Eye (tissue), 1 donor: Measurements from ENCODE around the gene PGS1.

Experiments
- DNase-seq: peaks from one replicate; pipeline ENCODE4 v3.0.0-alpha.2; 2015

PGS1 gene

DNA sequence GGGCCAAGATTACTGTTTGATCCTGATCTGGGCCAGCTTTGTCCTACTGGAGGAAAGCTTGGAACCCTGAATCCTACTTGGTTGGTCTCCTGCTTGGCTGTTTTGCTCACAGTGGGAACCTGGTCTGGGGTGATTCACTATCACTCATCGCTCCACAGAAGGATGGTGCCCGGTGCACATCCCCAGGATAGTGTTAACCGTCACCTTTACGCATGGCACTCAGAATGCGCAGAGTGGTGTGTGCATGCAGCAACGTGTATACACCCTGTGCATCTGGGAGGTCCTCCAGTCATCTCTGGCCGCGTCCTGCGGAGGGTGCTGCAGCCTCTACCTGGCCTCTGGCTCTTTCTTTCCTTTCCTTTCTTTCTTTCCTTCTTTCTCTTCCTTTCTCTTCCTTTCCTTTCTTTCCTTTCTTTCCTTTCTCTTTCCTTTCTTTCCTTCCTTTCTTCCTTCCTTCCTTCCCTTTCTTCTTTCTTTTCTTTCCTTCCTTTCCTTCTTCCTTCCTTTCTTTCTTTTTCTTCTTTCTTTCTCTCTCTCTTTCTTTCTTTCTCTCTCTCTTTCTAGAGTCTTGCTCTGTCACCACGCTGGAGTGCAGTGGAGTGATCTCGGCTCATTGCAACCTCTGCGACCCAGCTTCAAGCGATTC lies 31.7 kb upstream of the PGS1 start:
- DNase-seq: no peak

GRCh38 chr17:78347453-78347852 lies 31.0 kb upstream of the PGS1 start:
- no peak for DNase-seq

GRCh38 chr17:78348055-78348770 lies 30.2 kb upstream of the PGS1 start:
- DNase-seq: no peak

GRCh38 chr17:78349891-78350642 lies 28.4 kb upstream of the PGS1 start:
- DNase-seq: no peak

- peak; percentile 73 for DNase-seq
Observed at GRCh38 chr17:78351449-78352006, 26.9 kb upstream of the PGS1 start.

DNA sequence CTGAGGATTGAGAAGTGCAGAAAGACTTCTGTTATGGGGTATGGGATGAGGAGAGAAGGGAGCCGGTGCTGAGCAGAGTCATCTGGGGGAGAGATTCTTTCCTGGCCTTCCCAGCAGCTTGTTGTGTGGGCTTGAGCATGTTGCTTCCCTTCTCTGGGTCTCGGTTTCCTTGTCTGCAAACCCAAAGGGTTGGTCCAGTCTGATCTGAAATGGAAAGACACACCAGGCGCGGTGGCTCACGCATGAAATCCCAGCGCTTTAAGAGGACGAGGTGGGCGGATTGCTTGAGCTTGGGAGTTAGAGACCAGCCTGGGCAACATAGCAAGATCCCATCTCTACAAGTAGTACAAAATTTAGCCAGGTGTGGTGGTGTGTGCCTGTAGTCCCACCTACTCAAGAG lies 24.6 kb upstream of the PGS1 start:
- DNase-seq: no peak

- DNase-seq: no peak
Observed at GRCh38 chr17:78355045-78355641, 23.3 kb upstream of the PGS1 start.

DNA sequence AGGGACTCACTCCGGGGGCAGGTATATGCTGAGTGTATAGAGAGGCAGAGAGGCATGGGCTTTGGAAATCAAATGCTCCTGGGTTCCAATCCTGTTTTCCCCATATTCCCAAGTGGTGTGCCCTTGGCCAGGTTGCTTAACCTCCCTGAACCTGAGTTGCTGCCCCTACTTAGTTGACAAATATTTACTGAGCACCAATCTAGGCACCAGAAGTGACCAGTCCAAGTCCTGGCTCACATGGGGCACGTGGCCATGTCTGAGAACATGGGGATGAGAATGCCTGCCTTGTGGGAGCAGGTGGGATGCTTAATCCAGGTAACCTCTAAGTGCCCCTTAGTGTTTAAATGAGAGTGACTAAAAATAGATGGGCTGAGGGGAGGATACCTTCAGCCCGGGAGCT lies 22.7 kb upstream of the PGS1 start:
- no peak for DNase-seq

GRCh38 chr17:78356101-78356713 lies 22.2 kb upstream of the PGS1 start:
- DNase-seq: peak; percentile 51

GRCh38 chr17:78357177-78357586 lies 21.3 kb upstream of the PGS1 start:
- DNase-seq: no peak

DNA sequence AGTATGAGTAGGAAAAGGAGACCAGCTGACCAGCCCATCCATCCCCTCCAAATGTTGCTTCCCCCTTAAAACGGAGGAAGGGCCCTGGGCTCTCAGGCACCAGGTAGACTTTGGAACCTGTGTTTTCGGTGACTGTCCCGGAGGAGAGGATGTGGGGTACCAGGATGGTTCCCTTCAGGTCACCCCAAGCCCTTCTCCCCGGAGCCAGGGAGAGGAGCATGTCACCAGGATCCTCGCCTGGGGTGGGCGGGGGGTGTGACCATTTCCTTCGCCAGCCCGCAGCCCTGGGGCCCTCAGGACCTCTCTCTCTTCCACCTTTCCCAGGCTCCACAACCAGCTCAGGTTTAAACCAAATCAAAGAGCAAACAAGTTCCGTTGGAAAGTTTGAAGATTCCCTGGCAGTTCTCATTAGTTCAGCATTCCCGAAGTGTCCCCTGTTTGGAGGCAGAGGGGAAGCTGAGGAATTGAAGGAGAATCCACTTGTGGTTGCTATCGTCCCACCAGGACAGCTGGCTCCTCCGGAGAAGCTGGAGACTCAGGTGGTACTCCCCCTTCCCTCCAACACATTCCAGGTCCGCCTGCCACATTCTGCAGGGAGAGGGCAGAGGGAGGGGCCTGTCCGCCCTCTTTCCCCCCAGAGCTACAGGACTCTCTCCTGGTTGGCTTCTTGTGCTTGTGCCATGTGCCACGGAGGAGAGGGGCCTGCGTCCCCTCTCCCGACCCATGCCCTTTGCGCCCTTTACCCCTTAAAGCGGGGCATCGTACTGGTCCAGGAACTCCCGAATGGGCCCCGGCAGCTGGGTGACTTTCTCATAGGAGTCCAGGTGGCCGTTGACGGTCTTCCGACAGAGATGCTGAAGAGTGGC lies 20.5 kb upstream of the PGS1 start:
- no peak for DNase-seq

- DNase-seq: peak; percentile 80
Observed at GRCh38 chr17:78358538-78359320, 19.7 kb upstream of the PGS1 start.

DNA sequence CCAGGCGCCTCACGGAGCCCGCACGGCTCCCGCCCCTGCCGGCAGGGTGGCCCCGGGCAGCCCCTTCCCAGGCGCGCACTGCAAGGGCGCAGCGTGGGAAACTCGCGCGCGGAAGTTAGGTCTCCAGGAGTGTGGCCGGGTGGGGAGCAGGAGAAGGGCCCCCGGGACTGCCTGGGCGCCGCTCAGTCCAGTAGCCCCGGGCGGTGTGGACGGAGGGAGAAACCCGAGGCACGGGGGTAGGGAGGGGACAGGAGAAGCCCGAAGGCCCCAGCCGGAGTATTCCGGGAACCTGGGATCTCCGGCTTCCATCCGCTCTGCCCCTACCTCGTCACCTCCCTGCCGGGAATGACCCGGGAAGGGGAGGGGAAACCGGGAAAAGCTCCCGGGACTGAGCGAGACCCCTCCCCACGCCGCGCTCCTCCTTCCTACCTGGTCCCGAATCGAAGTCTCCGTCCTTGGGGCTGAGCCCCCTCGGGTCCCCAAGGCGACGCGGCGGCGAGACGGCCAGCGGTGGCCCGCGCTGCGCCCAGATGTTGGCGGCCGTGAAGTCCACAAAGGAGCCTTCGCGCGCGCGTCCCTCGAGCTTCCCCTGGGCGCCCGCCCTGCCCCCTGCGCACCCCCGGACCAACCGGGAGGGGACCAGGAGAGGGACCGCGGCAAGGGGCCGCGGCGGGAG lies 19.0 kb upstream of the PGS1 start:
- peak; percentile 82 for DNase-seq

DNA sequence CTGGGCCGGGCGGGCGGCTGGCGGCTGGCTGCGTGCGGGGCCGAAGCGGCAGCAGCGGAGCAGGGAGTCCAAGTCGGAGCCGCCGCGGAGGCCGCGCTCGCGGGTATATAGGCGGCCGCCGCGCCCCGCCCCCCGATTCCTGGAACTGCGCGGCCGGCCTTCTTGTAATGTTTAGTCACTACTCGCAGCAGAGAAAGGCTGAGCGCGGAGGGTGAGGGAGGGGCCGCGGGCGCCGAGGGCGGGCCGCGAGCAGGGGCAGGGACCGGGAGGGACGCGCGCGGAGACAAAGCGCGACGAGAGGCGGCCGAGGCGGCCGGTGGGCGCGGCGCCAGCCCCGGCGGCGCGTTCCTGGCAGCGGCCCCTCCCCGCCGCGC lies 18.5 kb upstream of the PGS1 start, which contains the start of gene SOCS3:
Gene SOCS3 (minus strand): TSS at position 81 of the 374 bp plus-strand sequence. CDS start 982 bp downstream, outside the sequence.
- peak; percentile 96 for DNase-seq

GRCh38 chr17:78360371-78361224 lies 17.9 kb upstream of the PGS1 start:
- DNase-seq: peak; percentile 94

DNA sequence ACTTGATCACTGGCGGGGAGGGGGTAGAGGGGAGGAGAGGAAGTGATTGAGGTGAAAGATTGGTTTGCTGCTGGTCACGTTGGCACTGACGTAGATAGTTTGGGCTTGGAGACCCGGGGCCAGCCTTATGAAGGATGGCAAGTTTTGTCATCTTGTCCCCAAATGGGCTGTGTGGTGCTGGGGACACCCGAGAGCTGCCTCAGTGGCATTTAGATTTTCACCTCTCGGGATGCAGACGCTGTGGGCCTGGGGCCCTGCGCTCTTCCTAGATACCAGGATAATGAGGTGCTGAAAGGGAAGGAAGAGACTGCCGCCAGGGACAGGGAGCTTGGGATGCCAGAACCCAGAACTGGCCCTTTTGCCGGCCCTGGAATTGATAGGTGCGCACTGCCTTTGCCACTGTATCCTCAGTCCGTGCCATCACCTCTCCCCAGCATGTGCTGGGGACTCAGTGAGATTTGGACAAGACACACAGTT lies 17.2 kb upstream of the PGS1 start:
- DNase-seq: no peak

DNA sequence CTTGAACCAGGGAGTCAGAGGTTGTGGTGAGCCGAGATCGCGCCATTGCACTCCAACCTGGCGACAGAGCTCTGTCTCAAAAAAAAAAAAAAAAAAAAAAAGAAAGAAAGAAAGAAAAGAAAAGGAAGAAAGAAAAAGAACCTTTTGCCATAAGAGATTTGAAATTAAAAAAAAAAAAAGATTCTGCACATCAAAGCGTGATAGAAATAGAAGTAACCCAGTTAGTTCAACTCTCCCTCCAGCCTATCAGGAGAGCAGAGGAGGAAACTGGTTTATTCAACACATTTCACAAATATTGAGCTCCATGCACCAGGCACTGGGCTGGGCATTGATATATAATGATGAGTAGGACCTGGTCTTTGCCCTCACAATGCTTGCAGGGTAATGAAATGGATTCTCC lies 16.2 kb upstream of the PGS1 start:
- DNase-seq: no peak

GRCh38 chr17:78362671-78363070 lies 15.8 kb upstream of the PGS1 start:
- no peak for DNase-seq
